HepG2 (cell line): Measurements from ENCODE around the gene SEMA6B. TPM values are rescaled to one million over a fixed set of nuclear protein-coding genes. Genes with fewer than 3 reads are reported as not detected.

Experiments
- BORCS8-MEF2B ChIP-seq: sonication (generic); formaldehyde crosslinking; IDR thresholded peaks from 2 replicates; pipeline ENCODE4 v1.8.0; 2022; ENCODE audit warnings: mild to moderate bottlenecking, missing genetic modification reagents
- HMGXB4 ChIP-seq, 2 experiments: sonication (generic) in 1 of 2; formaldehyde crosslinking in 1 of 2; IDR thresholded peaks; 2 replicates each; pipeline versions ENCODE4 v1.4.0 to v1.6.1; 2018 to 2020; ENCODE audit warnings: missing genetic modification reagents in 2 of 2, borderline replicate concordance in 1 of 2, low read depth in 1 of 2, mild to moderate bottlenecking in 1 of 2, missing biosample characterization in 1 of 2
- HOXA3 ChIP-seq: sonication (generic); formaldehyde crosslinking; IDR thresholded peaks from 2 replicates; pipeline ENCODE4 v1.5.0; 2020; ENCODE audit warnings: missing genetic modification reagents
- ISL2 ChIP-seq: sonication (generic); formaldehyde crosslinking; IDR thresholded peaks from 2 replicates; pipeline ENCODE4 v1.5.0; 2020; ENCODE audit warnings: missing genetic modification reagents
- KAT7 ChIP-seq: IDR thresholded peaks from 2 replicates; pipeline ENCODE4 v1.6.1; 2018; ENCODE audit warnings: borderline replicate concordance, missing compliant biosample characterization
- KDM5B ChIP-seq: sonication (generic); formaldehyde crosslinking; IDR thresholded peaks from 2 replicates; pipeline ENCODE4 v1.4.0; 2020; ENCODE audit warnings: missing genetic modification reagents, mild to moderate bottlenecking, borderline replicate concordance
- RARA ChIP-seq: IDR thresholded peaks from 2 replicates; pipeline ENCODE4 v1.6.1; 2016; ENCODE audit warnings: missing genetic modification reagents, missing compliant biosample characterization
- SMAD9 ChIP-seq: sonication (generic); formaldehyde crosslinking; IDR thresholded peaks from 2 replicates; pipeline ENCODE4 v1.5.1; 2020; ENCODE audit warnings: mild to moderate bottlenecking, missing genetic modification reagents
- SPEN ChIP-seq: sonication (generic); formaldehyde crosslinking; IDR thresholded peaks from 2 replicates; pipeline ENCODE4 v1.5.1; 2020; ENCODE audit warnings: low read depth, mild to moderate bottlenecking, missing genetic modification reagents
- TFAP4 ChIP-seq: sonication (generic); IDR thresholded peaks from 2 replicates; pipeline ENCODE4 v1.6.1; 2016; ENCODE audit warnings: low read depth, borderline replicate concordance
- TGIF2 ChIP-seq: IDR thresholded peaks from 2 replicates; pipeline ENCODE4 v1.6.1; 2016; ENCODE audit warnings: control low read depth, missing compliant biosample characterization
- THAP8 ChIP-seq: sonication (generic); formaldehyde crosslinking; IDR thresholded peaks from 2 replicates; pipeline ENCODE4 v1.5.1; 2020; ENCODE audit warnings: missing genetic modification reagents, mild to moderate bottlenecking, borderline replicate concordance
- TRIM22 ChIP-seq: fragments of 450-650 bp; IDR thresholded peaks from 2 replicates; pipeline ENCODE4 v1.6.1; 2017
- ZNF607 ChIP-seq: sonication (generic); formaldehyde crosslinking; IDR thresholded peaks from 2 replicates; pipeline ENCODE4 v1.5.1; 2020; ENCODE audit warnings: missing genetic modification reagents, mild to moderate bottlenecking, borderline replicate concordance
- ZNF660 ChIP-seq: sonication (generic); formaldehyde crosslinking; IDR thresholded peaks from 2 replicates; pipeline ENCODE4 v1.5.1; 2020; ENCODE audit warnings: mild to moderate bottlenecking, low read depth, missing genetic modification reagents, borderline replicate concordance
- ZNF772 ChIP-seq: sonication (generic); formaldehyde crosslinking; IDR thresholded peaks from 2 replicates; pipeline ENCODE4 v1.5.0; 2020; ENCODE audit warnings: mild to moderate bottlenecking, missing genetic modification reagents
- polyA plus RNA-seq, 8 experiments: library from polyadenylated mRNA; depleted of rRNA in 3 of 8; stranded (reverse) in 7 of 8; unstranded in 1 of 8; fragments of >200 nt; fragmentation: Illumina TruSeq in 4 of 8; extraction: Trizol in 4 of 8; gene quantifications; 2 replicates each; pipeline versions ENCODE4 v1.2.1 to v1.2.3, GENCODE V29; 2011 to 2016; ENCODE audit warnings: low read depth in 4 of 8, missing spikeins in 1 of 8, mixed read lengths in 1 of 8; ENCODE audit not compliant: insufficient read depth in 1 of 8
- total RNA-seq, 5 experiments: library from RNA; depleted of rRNA; stranded (reverse); fragments of >200 nt; fragmentation: Illumina TruSeq; extraction: Trizol; gene quantifications; 2 replicates each; pipeline ENCODE4 v1.2.3, GENCODE V29; 2016; ENCODE audit warnings: low read depth in 1 of 5
- TF ChIP-seq, protein P1 (sequence below): sonication (generic); formaldehyde crosslinking; IDR thresholded peaks from 2 replicates; pipeline ENCODE4 v1.4.0; 2020; ENCODE audit warnings: mild to moderate bottlenecking, missing genetic modification reagents, borderline replicate concordance

SEMA6B gene
- total and polyA plus RNA-seq, 2 of the 13 experiments (the other 11 are each of a cell fraction or from before 2014, with no cell fraction given): 45.5 to 67.1 TPM

DNA sequence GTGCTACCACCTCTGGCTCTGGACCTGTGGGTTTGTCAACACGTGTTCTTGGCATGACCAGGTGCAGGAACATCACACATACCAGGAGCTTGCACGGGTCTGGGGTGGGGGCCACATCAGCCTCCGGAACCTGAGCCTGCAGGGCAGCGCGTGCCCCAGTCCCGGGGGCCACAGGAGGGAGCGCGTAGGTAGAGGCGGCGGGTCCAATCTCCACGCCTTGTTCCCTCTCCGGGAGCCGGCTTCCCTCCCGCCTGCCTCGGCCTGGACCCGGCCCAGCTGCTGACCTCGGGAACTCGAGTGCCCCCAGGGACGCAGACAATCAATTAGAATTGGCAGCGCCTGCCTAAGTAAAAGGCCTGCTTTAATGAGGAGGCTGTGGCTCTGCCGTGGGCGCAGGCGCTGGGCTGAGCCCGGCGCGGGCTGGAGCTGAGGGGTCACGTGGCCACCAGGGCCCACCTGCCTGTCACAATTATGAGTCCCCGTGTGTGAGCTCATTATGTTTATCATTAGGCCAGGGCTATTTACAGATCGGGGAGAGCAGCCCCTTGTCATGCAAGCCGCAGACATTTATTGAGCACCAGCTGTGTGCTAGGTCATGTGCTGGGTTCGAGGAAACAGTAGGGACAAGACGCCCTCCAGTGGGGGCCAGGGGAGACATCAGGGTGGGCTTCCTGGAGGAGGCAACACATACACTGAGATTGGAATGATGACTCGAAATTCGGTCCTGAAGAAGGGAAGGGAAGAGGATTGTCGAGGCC, 47.6 kb upstream of the SEMA6B start (continued):
- TF ChIP-seq KAT7: no peak
- peak; percentile 38; the same call in 1 of the 2 replicates for TF ChIP-seq RARA (CRISPR knock-in tag)
- 0 out of 2 replicates have a peak, but pooled peaks have one; percentile 26 for TF ChIP-seq ZNF772
- 0 out of 2 replicates have a peak, but pooled peaks have one; percentile 51 for TF ChIP-seq THAP8
- peak in 1 of 2 experiments; percentile 11; a peak in 1 of 4 replicates for TF ChIP-seq HMGXB4 (CRISPR knock-in tag; IDR thresholded peaks at IDR 0.05; ENCODE audit: borderline replicate concordance in 1 of 2, low read depth in 1 of 2)
- TF ChIP-seq TRIM22: no peak
- TF ChIP-seq ZNF607 (CRISPR knock-in tag): 0 out of 2 replicates have a peak, but pooled peaks have one; percentile 71
- 0 out of 2 replicates have a peak, but pooled peaks have one; percentile 7 for TF ChIP-seq BORCS8-MEF2B (CRISPR knock-in tag)
- TF ChIP-seq HOXA3 (CRISPR knock-in tag): no peak; the same call in 1 of the 2 replicates
- 0 out of 2 replicates have a peak, but pooled peaks have one; percentile 25 for TF ChIP-seq ISL2 (CRISPR knock-in tag)
- no peak for TF ChIP-seq ZNF660 (CRISPR knock-in tag)
- TF ChIP-seq TGIF2 (CRISPR knock-in tag): peak; percentile 70; the same call in 1 of the 2 replicates
- TF ChIP-seq TFAP4: peak; percentile 65; the same call in 1 of the 2 replicates
- peak; percentile 47; the same call in 1 of the 2 replicates for TF ChIP-seq SPEN (CRISPR knock-in tag)
- 0 out of 2 replicates have a peak, but pooled peaks have one; percentile 23 for TF ChIP-seq KDM5B (CRISPR knock-in tag)
- no peak for TF ChIP-seq SMAD9 (CRISPR knock-in tag)
- TF ChIP-seq, protein P1, sequence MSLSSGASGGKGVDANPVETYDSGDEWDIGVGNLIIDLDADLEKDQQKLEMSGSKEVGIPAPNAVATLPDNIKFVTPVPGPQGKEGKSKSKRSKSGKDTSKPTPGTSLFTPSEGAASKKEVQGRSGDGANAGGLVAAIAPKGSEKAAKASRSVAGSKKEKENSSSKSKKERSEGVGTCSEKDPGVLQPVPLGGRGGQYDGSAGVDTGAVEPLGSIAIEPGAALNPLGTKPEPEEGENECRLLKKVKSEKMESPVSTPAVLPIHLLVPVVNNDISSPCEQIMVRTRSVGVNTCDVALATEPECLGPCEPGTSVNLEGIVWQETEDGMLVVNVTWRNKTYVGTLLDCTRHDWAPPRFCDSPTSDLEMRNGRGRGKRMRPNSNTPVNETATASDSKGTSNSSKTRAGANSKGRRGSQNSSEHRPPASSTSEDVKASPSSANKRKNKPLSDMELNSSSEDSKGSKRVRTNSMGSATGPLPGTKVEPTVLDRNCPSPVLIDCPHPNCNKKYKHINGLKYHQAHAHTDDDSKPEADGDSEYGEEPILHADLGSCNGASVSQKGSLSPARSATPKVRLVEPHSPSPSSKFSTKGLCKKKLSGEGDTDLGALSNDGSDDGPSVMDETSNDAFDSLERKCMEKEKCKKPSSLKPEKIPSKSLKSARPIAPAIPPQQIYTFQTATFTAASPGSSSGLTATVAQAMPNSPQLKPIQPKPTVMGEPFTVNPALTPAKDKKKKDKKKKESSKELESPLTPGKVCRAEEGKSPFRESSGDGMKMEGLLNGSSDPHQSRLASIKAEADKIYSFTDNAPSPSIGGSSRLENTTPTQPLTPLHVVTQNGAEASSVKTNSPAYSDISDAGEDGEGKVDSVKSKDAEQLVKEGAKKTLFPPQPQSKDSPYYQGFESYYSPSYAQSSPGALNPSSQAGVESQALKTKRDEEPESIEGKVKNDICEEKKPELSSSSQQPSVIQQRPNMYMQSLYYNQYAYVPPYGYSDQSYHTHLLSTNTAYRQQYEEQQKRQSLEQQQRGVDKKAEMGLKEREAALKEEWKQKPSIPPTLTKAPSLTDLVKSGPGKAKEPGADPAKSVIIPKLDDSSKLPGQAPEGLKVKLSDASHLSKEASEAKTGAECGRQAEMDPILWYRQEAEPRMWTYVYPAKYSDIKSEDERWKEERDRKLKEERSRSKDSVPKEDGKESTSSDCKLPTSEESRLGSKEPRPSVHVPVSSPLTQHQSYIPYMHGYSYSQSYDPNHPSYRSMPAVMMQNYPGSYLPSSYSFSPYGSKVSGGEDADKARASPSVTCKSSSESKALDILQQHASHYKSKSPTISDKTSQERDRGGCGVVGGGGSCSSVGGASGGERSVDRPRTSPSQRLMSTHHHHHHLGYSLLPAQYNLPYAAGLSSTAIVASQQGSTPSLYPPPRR: no peak; the same call in 1 of the 2 replicates
